ENCODE measurements around the gene C19orf81. TPM values are rescaled to one million over a fixed set of nuclear protein-coding genes. Genes with fewer than 3 reads are reported as not detected.

The C19orf81 gene
- total and polyA plus RNA-seq, 7 donors = 0.50 to 1.8 (median 1.0) TPM; not detected in 3

DNA sequence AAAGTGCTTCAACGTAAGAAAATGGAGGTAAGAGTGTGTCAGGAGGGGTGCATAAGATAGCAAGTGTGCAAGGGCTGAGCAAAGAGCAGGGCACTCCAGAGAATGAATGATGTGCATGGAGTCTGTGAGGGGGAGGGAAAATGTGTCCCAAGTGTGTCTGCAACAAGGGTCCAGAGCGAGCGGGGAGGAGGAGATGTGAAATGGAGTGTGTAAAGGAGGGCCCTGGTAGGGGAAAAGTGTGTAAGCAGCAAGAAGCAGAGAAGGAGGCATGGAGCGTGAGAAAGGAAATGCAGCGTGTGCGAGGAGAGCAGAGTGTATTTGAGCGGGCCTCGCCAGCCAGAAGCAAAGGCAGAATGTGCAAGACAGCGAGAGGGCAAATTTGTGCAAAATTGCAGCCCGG is 11.8 kb downstream of the C19orf81 start:
- DNase-seq (no peak), ATAC-seq (no peak)
- no peaks in the 10 kb centered on the region for H3K9me3 ChIP-seq
- no peaks in the 10 kb centered on the region for H3K36me3 ChIP-seq (ENCODE audit: insufficient read depth in 1 of 2, low read depth in 1 of 2)
- H3K27ac ChIP-seq = no peak overlapping the region
- no peak overlapping the region for H3K4me3 ChIP-seq
- TF ChIP-seq, protein P1, sequence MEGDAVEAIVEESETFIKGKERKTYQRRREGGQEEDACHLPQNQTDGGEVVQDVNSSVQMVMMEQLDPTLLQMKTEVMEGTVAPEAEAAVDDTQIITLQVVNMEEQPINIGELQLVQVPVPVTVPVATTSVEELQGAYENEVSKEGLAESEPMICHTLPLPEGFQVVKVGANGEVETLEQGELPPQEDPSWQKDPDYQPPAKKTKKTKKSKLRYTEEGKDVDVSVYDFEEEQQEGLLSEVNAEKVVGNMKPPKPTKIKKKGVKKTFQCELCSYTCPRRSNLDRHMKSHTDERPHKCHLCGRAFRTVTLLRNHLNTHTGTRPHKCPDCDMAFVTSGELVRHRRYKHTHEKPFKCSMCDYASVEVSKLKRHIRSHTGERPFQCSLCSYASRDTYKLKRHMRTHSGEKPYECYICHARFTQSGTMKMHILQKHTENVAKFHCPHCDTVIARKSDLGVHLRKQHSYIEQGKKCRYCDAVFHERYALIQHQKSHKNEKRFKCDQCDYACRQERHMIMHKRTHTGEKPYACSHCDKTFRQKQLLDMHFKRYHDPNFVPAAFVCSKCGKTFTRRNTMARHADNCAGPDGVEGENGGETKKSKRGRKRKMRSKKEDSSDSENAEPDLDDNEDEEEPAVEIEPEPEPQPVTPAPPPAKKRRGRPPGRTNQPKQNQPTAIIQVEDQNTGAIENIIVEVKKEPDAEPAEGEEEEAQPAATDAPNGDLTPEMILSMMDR (IDR thresholded peaks at IDR 0.05) = no peak
- WGBS, 3 donors = 63 to 74% (median 71%) methylated on average over 10 of the region's 10 CpGs
- intact Hi-C loops (cut with DNase I) = no loop called here
- no peaks in the 10 kb centered on the region for H3K4me1 ChIP-seq
- H3K27me3 ChIP-seq (ENCODE audit: insufficient read depth in 3 of 3, low read length in 2 of 3) = peaks cover 0 to 60% (median 18%) of the 10 kb centered on the region in 3 donors

DNA sequence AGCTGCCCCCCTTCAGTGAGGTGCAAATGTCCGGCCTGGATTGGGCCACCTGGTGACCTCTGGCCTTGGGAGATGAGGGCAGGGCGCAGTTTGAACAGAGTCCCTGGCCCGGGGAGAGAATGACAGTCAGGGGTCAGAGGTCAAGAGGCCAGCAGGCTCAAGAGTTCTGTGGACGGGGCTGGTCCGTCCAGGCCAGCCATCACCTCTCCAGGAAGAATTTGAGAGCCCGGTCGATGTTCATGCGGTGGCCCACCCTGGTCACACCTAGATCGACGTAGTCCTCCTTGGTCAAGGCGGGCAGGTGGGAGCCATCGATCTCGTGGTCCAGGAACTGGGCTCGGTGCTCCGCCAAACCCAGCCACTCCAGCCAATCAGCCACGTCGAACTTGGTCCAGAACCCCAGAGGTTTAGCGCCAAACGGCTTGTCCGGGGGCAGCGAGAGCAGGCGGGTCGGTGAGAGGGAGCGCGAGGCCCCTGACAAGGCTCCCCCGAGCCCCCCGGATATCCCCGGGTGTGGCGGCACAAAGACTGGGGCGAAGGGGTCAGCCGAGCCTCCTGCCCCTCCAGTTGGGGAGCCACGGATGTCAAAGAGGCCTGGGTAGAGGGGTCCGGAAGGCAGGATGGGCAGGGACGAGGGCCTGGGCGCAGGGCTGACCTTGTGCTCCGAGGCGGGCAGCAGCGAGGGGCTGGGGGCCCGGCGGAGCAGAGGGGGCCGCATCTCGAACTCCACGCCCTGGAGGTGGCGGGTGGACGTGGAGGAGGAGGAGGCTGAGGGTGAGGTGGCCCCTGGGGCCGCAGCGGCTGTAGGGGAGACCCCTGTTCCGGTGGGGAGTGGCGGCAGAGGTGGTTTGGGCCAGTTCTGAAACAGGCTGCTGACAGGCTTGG is 12.8 kb downstream of the C19orf81 start:
- DNase-seq (no peak), ATAC-seq (no peak)
- H3K36me3 ChIP-seq (ENCODE audit: insufficient read depth in 1 of 2, low read depth in 1 of 2) = no peaks in the 10 kb centered on the region
- intact Hi-C loops (cut with DNase I) = no loop called here
- TF ChIP-seq, protein P1 (IDR thresholded peaks at IDR 0.05) = no peak
- H3K27me3 ChIP-seq (ENCODE audit: insufficient read depth in 3 of 3, low read length in 2 of 3) = peaks cover 0 to 62% (median 22%) of the 10 kb centered on the region in 3 donors
- H3K4me3 ChIP-seq = no peak overlapping the region
- 56 to 64% (median 58%) methylated on average over 45 to 49 of the region's 49 CpGs for WGBS, 3 donors
- no peak overlapping the region for H3K27ac ChIP-seq
- H3K4me1 ChIP-seq = no peaks in the 10 kb centered on the region
- H3K9me3 ChIP-seq = no peaks in the 10 kb centered on the region

GRCh38 chr19:50662651-50663481 is 13.6 kb downstream of the C19orf81 start:
- 51 to 54% (median 53%) methylated on average over 16 of the region's 16 CpGs for WGBS, 3 donors
- Histone ChIP-seq H3K9me3 (no peaks in the 10 kb centered on the region), H3K27me3 (ENCODE audit: insufficient read depth in 3 of 3, low read length in 2 of 3) (peaks cover 0 to 62% (median 23%) of the 10 kb centered on the region in 3 donors), H3K27ac (no peak overlapping the region), H3K4me3 (no peak overlapping the region), H3K4me1 (no peaks in the 10 kb centered on the region), H3K36me3 (ENCODE audit: insufficient read depth in 1 of 2, low read depth in 1 of 2) (no peaks in the 10 kb centered on the region)
- intact Hi-C loops (cut with DNase I) = no loop called here
- no peak for DNase-seq
- TF ChIP-seq, protein P1 (IDR thresholded peaks at IDR 0.05) = no peak
- ATAC-seq = no peak

GRCh38 chr19:50663482-50663790 is 14.2 kb downstream of the C19orf81 start:
- ATAC-seq (no peak), DNase-seq (no peak)
- Histone ChIP-seq H3K36me3 (ENCODE audit: insufficient read depth in 1 of 2, low read depth in 1 of 2) (no peaks in the 10 kb centered on the region), H3K9me3 (no peaks in the 10 kb centered on the region), H3K27me3 (ENCODE audit: insufficient read depth in 3 of 3, low read length in 2 of 3) (peaks cover 0 to 62% (median 28%) of the 10 kb centered on the region in 3 donors), H3K4me3 (no peak overlapping the region), H3K4me1 (no peaks in the 10 kb centered on the region), H3K27ac (no peak overlapping the region)
- WGBS, 3 donors = 89 to 95% (median 90%) methylated on average over 1 of the region's 1 CpG
- TF ChIP-seq, protein P1 (IDR thresholded peaks at IDR 0.05) = no peak
- intact Hi-C loops (cut with DNase I) = no loop called here
